ENCODE measurements around the gene MEI1. TPM values are rescaled to one million over a fixed set of nuclear protein-coding genes. Genes with fewer than 3 reads are reported as not detected.

The MEI1 gene
- total RNA-seq, 2 donors from 2014 or later, result 0.71 to 15.5 TPM

DNA sequence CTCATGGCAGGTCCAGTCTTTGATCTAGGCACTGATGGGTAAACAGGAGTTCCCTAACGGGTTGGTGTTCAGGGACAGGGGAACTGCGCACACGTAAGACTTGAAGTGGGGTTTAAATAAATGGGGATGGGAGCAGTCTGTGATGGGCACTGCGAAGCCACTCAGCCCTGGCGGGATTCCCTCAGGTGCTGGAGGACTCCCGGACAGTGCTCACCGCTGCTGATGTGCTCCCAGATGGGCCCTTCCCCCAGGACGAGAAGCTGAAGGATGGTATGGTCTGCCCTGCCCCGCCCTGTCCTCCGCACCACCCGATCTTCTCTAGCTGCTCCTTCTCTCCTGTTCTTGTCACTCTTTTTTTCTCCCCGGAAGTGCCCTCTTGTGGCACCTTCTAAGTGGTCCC, 110.7 kb downstream of the MEI1 start:
- DNase-seq (ENCODE audit: low spot score), result no peak
- no peaks in the 10 kb centered on the region for H3K4me1 ChIP-seq
- no peak for TF ChIP-seq CTCF (IDR thresholded peaks at IDR 0.05)
- no peak overlapping the region for H3K27ac ChIP-seq
- H3K4me3 ChIP-seq, result no peak overlapping the region
- H3K9me3 ChIP-seq, result no peaks in the 10 kb centered on the region
- H3K27me3 ChIP-seq, result no peaks in the 10 kb centered on the region
- peaks cover 4% of the 10 kb centered on the region for H3K36me3 ChIP-seq

GRCh38 chr22:41812805-41813545, 113.7 kb downstream of the MEI1 start:
- no peak for TF ChIP-seq CTCF (IDR thresholded peaks at IDR 0.05)
- Histone ChIP-seq H3K9me3 (no peaks in the 10 kb centered on the region), H3K36me3 (peaks cover 4% of the 10 kb centered on the region), H3K4me3 (no peak overlapping the region), H3K27me3 (no peaks in the 10 kb centered on the region), H3K4me1 (no peaks in the 10 kb centered on the region), H3K27ac (no peak overlapping the region)
- no peak for DNase-seq (ENCODE audit: low spot score)

DNA sequence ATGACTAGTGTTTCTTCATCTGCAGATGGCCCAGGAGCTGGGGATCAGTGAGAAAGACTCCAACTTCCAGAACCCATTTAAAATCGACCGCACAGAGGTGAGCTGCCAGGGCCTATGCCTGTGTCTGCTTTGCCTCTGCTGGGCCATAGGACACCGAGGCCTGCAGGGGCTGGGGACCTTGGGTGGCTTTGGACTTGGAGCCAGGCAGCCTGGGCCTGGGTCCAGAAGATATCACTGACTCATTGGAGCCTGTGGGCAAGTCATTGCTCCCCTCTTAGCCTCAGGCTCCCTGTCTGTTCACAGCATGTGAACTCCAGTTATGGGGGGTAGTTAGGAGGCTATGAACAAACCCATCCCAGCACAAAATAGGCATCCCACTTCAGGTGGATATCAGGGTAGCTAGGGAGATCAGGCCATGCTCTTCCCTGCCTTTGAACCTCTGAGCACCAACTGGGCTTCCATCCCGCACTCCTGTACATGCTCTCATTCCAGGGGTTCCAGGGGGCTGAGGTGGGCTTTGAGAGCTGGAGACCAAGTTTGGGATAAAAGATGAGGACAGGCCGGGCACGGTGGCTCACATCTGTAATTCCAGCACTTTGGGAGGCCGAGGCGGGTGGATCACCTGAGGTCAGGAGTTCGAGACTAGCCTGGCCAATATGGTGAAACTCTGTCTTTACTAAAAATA, 114.6 kb downstream of the MEI1 start:
- H3K36me3 ChIP-seq, result peaks cover 4% of the 10 kb centered on the region
- TF ChIP-seq CTCF (IDR thresholded peaks at IDR 0.05), result no peak
- no peaks in the 10 kb centered on the region for H3K27me3 ChIP-seq

DNA sequence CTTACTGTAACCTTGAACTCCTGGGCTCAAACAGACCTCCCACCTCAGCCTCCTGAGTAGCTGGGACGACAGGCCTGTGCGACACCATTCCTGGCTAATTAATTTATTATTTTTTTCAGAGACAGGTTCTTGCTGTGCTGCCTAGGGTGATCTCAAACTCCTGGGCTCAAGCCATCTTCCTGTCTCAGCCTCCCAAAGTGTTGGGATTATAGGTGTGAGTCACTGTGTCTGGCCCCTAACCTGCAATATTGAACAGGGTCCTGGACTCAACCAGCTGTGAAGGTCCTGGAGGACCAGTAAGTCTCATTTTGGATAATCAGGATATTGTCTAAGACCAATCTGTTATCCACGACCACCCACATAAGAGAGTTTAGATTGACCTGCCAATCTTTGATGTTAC, 116.4 kb downstream of the MEI1 start:
- Histone ChIP-seq H3K27me3 (no peaks in the 10 kb centered on the region), H3K4me3 (no peak overlapping the region), H3K36me3 (no peaks in the 10 kb centered on the region), H3K27ac (no peak overlapping the region), H3K9me3 (no peaks in the 10 kb centered on the region), H3K4me1 (no peaks in the 10 kb centered on the region)
- no peak for DNase-seq (ENCODE audit: low spot score)
- TF ChIP-seq CTCF (IDR thresholded peaks at IDR 0.05), result no peak

More for the DNA sequence above, 114.6 kb downstream of the MEI1 start:
- no peak for DNase-seq (ENCODE audit: low spot score)
- H3K27ac ChIP-seq, result no peak overlapping the region
- H3K4me3 ChIP-seq, result no peak overlapping the region
- H3K9me3 ChIP-seq, result no peaks in the 10 kb centered on the region
- H3K4me1 ChIP-seq, result no peaks in the 10 kb centered on the region

- Histone ChIP-seq H3K27me3 (no peaks in the 10 kb centered on the region), H3K36me3 (no peaks in the 10 kb centered on the region), H3K4me1 (no peaks in the 10 kb centered on the region), H3K4me3 (no peak overlapping the region), H3K27ac (no peak overlapping the region), H3K9me3 (no peaks in the 10 kb centered on the region)
- TF ChIP-seq CTCF (IDR thresholded peaks at IDR 0.05), result no peak
- DNase-seq (ENCODE audit: low spot score), result no peak
These were observed 116.9 kb downstream of the MEI1 start for GRCh38 chr22:41816241-41816640.
